Left ventricle myocardium inferior (tissue), 1 donor: ENCODE results near the gene TTLL11. TPM values are rescaled to one million over a fixed set of nuclear protein-coding genes. Genes with fewer than 3 reads are reported as not detected.

ENCODE experiments used
- DNase-seq: peaks from one replicate; pipeline ENCODE4 v3.0.0-alpha.2; 2020
- H3K27ac ChIP-seq: fragments of 200-600 bp; replicated peaks from 2 replicates; pipeline ENCODE4 v1.8.0; 2021
- H3K27me3 ChIP-seq: fragments of 200-600 bp; 2 replicates; pipeline ENCODE4 v1.8.0; 2021; ENCODE audit warnings: low read depth
- H3K36me3 ChIP-seq: fragments of 200-600 bp; 2 replicates; pipeline ENCODE4 v1.8.0; 2021
- H3K4me1 ChIP-seq: fragments of 200-600 bp; 2 replicates; pipeline ENCODE4 v1.8.0; 2021
- H3K4me3 ChIP-seq: fragments of 200-600 bp; 2 replicates; pipeline ENCODE4 v1.8.0; 2021; ENCODE audit warnings: mild to moderate bottlenecking, moderate library complexity
- H3K9me3 ChIP-seq: fragments of 200-600 bp; replicated peaks from 2 replicates; pipeline ENCODE4 v1.8.0; 2021
- intact Hi-C: fragments of 100-400 bp; cut with micrococcal nuclease; formaldehyde crosslinking; loops from one replicate; pipeline ENCODE4 v1.11.0; 2022
- total RNA-seq: library from RNA; stranded (reverse); fragmentation: NEBNext Ultra II Directional; extraction: Animal tissue kit (Norgen Biotek cat#: 25700); gene quantifications from one replicate; pipeline ENCODE4 v1.2.1, GENCODE V29; 2021
- TF ChIP-seq, protein P1 (sequence below): fragments of 200-600 bp; IDR thresholded peaks from 2 replicates; pipeline ENCODE4 v1.8.0; 2021; ENCODE audit warnings: antibody characterized with exemption, mild to moderate bottlenecking, borderline replicate concordance
- donor health status: DM: no; HTN: yes; CAD: no; lungs with severe emphysema.

TTLL11 gene
- total RNA-seq, 1 donor from 2014 or later, result 7.3 TPM

DNA sequence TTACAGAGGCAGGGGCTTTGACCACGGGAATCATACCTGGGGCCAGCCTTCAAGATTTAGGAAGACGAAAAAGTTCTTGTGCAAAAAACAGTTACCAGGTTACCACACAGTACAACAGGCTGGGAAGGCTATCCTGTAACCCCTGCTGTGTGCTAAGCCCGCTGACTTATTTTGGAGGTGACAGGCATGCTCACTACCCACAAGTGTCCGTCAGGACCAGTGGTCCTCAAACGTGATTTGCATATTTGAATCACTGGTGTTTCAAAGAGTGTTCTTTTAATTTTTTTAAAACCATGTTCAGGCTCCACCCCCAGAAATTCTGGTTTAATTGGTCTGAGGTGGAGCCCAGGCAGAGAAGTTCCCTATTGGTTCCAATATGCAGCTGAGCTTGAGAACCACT, 146.6 kb downstream of the TTLL11 start:
- Histone ChIP-seq H3K9me3 (no peaks in the 10 kb centered on the region), H3K27me3 (no peaks in the 10 kb centered on the region), H3K36me3 (no peaks in the 10 kb centered on the region), H3K4me3 (no peak overlapping the region), H3K4me1 (no peaks in the 10 kb centered on the region), H3K27ac (no peak overlapping the region)
- TF ChIP-seq, protein P1, sequence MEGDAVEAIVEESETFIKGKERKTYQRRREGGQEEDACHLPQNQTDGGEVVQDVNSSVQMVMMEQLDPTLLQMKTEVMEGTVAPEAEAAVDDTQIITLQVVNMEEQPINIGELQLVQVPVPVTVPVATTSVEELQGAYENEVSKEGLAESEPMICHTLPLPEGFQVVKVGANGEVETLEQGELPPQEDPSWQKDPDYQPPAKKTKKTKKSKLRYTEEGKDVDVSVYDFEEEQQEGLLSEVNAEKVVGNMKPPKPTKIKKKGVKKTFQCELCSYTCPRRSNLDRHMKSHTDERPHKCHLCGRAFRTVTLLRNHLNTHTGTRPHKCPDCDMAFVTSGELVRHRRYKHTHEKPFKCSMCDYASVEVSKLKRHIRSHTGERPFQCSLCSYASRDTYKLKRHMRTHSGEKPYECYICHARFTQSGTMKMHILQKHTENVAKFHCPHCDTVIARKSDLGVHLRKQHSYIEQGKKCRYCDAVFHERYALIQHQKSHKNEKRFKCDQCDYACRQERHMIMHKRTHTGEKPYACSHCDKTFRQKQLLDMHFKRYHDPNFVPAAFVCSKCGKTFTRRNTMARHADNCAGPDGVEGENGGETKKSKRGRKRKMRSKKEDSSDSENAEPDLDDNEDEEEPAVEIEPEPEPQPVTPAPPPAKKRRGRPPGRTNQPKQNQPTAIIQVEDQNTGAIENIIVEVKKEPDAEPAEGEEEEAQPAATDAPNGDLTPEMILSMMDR, result no peak
- intact Hi-C loops, result no loop called here
- no peak for DNase-seq

DNA sequence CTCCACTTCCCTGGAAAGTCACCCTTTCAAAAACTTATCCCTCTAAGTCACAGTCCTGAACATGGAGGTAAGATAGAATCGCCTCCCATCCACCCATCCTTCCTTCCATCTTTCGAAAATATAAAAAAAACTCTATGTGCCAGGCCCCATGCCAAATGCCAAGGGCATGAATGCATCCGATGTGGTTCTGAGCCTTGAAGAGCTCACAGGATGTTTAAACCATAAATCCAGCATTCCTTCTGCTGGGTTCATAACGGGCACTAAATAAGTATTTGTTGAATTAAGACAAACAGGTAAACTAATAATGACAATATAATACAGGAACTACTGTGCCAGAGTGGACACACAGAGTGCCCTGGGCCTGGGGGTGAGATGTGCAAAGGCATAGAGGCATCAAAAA, 147.3 kb downstream of the TTLL11 start:
- no peak overlapping the region for H3K27ac ChIP-seq
- DNase-seq, result no peak
- H3K36me3 ChIP-seq, result no peaks in the 10 kb centered on the region
- intact Hi-C loops, result no loop called here
- H3K27me3 ChIP-seq, result no peaks in the 10 kb centered on the region
- H3K9me3 ChIP-seq, result no peaks in the 10 kb centered on the region
- TF ChIP-seq, protein P1, result no peak
- H3K4me3 ChIP-seq, result no peak overlapping the region
- H3K4me1 ChIP-seq, result no peaks in the 10 kb centered on the region

DNA sequence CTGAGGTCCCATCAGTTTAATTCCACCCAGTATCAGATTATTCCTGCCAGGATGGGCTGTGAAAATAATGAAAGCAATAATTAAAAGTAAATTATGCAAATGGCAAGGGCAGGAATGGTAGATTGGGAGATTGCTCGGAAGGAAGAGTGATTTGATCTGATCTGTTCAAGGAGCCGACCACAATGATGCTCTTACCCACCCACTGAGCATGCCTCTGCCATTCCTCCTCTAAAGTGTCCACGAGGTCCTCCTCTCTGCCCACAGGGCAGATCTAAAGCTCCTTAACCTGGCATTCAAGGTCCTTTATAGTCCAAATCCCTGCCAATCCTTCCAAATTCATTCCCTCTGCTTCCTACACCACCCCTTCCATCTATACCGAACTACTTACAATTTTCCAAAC, 147.8 kb downstream of the TTLL11 start:
- Histone ChIP-seq H3K9me3 (no peaks in the 10 kb centered on the region), H3K27me3 (no peaks in the 10 kb centered on the region), H3K4me1 (no peaks in the 10 kb centered on the region), H3K36me3 (no peaks in the 10 kb centered on the region), H3K27ac (no peak overlapping the region), H3K4me3 (no peak overlapping the region)
- DNase-seq, result no peak
- intact Hi-C loops, result no loop called here
- TF ChIP-seq, protein P1, result no peak

DNA sequence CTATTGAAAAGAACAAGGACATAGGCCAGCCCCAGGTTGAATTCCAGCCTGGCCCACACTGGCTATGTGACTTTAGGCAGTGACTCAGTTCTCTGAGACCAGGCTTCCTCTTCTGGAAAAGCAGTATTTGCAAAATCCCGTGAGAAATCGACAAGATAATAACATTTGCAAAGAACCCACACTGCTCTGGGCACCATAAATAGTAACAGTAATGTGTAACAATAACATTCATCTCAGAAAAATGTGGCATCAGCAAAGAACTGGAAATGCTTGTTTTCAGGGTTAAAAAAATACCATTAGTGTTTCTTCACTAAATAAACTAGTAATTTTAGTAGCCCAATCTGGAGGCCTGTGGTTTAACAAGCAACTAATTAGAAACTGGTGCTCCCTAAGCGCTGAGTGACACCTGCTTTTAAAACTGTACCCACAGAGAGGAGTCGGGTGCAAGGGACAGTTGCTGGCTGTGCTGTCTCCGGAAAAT, 148.4 kb downstream of the TTLL11 start:
- no peaks in the 10 kb centered on the region for H3K4me1 ChIP-seq
- H3K27me3 ChIP-seq, result no peaks in the 10 kb centered on the region
- TF ChIP-seq, protein P1, result no peak
- H3K4me3 ChIP-seq, result no peak overlapping the region
- no peaks in the 10 kb centered on the region for H3K9me3 ChIP-seq
- no peak for DNase-seq
- H3K27ac ChIP-seq, result no peak overlapping the region
- no peaks in the 10 kb centered on the region for H3K36me3 ChIP-seq
- intact Hi-C loops, result no loop called here

DNA sequence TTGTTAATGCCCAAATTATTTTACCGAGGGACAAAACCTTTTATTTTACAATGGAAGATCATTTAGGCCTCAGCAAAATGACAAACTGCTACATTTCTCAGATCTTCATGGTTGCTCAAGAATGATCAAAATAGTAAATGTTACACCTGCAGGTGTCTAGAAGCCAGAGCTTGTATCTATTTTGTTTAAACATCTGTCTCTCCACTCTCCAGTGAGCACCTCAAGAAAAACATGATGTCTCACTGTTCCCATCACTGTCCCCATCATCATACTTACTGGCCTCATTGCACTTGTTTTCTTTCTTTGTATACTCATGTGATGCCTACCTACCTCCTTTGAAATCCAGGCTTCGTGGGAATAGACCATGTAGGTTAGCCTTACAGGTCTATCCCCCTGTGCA, 149.6 kb downstream of the TTLL11 start:
- TF ChIP-seq, protein P1, result no peak

More for the DNA sequence above, 149.6 kb downstream of the TTLL11 start:
- H3K36me3 ChIP-seq, result no peaks in the 10 kb centered on the region
- no peaks in the 10 kb centered on the region for H3K9me3 ChIP-seq
- H3K27ac ChIP-seq, result no peak overlapping the region
- DNase-seq, result no peak
- no peak overlapping the region for H3K4me3 ChIP-seq
- intact Hi-C loops, result no loop called here
- no peaks in the 10 kb centered on the region for H3K27me3 ChIP-seq
- H3K4me1 ChIP-seq, result no peaks in the 10 kb centered on the region
